ENCODE measurements around the gene ATPAF1.

- TF ChIP-seq CTCF (conservative IDR thresholded peaks at IDR 0.05) (no peak), ZFX (IDR thresholded peaks at IDR 0.05) (no peak)
Measured at GRCh38 chr1:46607345-46608130, 60.6 kb downstream of the ATPAF1 start.

Measured in C4-2B (cell line).